Cardiac muscle cell (in vitro differentiated cells and primary cell): ENCODE results near the gene ADRA2A. TPM values are rescaled to one million over a fixed set of nuclear protein-coding genes. Genes with fewer than 3 reads are reported as not detected.

Source experiments
- DNase-seq, 2 donors: peaks; one replicate each; pipeline versions ENCODE4 v3.0.0 to v3.0.0-alpha.2; 2010 to 2017; ENCODE audit warnings: low read depth in 1 of 2, low spot score in 1 of 2
- H3K27ac ChIP-seq: fragments of 200-600 bp; sonication (generic); 2 replicates; pipeline ENCODE4 v1.5.1; 2016
- H3K27me3 ChIP-seq: fragments of 200-600 bp; sonication (generic); 2 replicates; pipeline ENCODE4 v1.6.0; 2016; ENCODE audit warnings: control low read depth
- H3K36me3 ChIP-seq: fragments of 200-600 bp; sonication (generic); 2 replicates; pipeline ENCODE4 v1.5.1; 2016; ENCODE audit warnings: control low read depth
- H3K4me1 ChIP-seq: fragments of 200-600 bp; sonication (generic); 2 replicates; pipeline ENCODE4 v1.8.1; 2017; ENCODE audit warnings: low read depth, mild to moderate bottlenecking, mixed run types
- H3K4me3 ChIP-seq: fragments of 200-600 bp; sonication (generic); 2 replicates; pipeline ENCODE4 v1.5.1; 2016; ENCODE audit warnings: mild to moderate bottlenecking
- H3K9me3 ChIP-seq: fragments of 200-600 bp; sonication (generic); 2 replicates; pipeline ENCODE4 v1.5.1; 2017; ENCODE audit warnings: low read depth, mild to moderate bottlenecking, control low read depth
- polyA plus RNA-seq: library from polyadenylated mRNA; unstranded; fragments of >200 nt; fragmentation: Nextera tagmentation; extraction: Ambion mirVana; gene quantifications from 2 replicates; pipeline ENCODE4 v1.2.1, GENCODE V29; 2016
- total RNA-seq: library from RNA; depleted of rRNA; stranded (reverse); fragments of >200 nt; gene quantifications from 2 replicates; pipeline ENCODE4 v1.2.3, GENCODE V29; 2016
- TF ChIP-seq, protein P1 (sequence below): IDR thresholded peaks from 2 replicates; pipeline ENCODE4 v1.5.1; 2012; ENCODE audit warnings: low read depth, mild to moderate bottlenecking, low read length

The ADRA2A gene
- total and polyA plus RNA-seq, 2 experiments from 2014 or later, result 0.24 TPM; not detected in 1

DNA sequence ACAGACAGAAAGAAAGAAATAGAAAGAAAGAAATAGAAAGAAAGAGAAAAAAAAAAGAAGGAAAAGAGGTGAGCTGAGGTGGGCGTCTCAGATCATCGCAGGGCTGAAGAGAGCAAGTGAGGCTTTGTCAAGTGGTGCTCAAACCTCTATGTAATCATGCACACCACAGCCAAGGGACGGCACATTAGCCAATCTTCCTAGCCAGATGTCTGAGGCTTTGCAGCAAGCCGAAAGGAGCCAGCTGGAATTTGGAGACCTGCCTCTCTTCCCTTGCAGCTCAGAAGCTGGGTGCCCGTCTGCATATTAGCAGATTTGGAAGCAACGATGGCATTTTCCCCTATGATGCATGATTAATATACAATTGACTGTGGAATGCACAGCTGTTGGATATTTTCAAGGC is 52.5 kb downstream of the ADRA2A start:
- DNase-seq, result no peak
- no peak overlapping the region for H3K27ac ChIP-seq
- H3K27me3 ChIP-seq, result no peaks in the 10 kb centered on the region
- no peaks in the 10 kb centered on the region for H3K4me1 ChIP-seq
- TF ChIP-seq, protein P1, sequence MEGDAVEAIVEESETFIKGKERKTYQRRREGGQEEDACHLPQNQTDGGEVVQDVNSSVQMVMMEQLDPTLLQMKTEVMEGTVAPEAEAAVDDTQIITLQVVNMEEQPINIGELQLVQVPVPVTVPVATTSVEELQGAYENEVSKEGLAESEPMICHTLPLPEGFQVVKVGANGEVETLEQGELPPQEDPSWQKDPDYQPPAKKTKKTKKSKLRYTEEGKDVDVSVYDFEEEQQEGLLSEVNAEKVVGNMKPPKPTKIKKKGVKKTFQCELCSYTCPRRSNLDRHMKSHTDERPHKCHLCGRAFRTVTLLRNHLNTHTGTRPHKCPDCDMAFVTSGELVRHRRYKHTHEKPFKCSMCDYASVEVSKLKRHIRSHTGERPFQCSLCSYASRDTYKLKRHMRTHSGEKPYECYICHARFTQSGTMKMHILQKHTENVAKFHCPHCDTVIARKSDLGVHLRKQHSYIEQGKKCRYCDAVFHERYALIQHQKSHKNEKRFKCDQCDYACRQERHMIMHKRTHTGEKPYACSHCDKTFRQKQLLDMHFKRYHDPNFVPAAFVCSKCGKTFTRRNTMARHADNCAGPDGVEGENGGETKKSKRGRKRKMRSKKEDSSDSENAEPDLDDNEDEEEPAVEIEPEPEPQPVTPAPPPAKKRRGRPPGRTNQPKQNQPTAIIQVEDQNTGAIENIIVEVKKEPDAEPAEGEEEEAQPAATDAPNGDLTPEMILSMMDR, result no peak
- H3K36me3 ChIP-seq, result no peaks in the 10 kb centered on the region
- no peaks in the 10 kb centered on the region for H3K9me3 ChIP-seq
- no peak overlapping the region for H3K4me3 ChIP-seq

DNA sequence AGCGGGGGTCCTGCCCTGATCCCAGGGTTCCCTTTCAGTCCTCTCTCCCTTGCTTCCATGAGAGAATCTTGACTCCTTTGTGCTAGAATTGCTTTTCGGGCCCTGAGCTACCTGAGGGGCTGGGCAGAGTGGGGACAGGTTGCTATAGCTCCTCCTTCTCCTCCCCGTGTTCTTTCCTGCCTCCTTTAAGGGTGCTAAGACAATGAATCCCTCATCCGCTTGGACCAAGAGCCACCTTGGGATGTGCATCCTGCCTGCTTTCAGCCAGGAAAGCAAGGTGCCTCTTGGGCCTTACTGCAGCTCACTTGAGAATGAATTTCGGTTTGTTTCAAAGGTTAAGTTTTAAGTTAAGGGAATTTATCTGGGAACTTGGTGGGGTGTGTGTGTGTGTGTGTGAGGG is 53.6 kb downstream of the ADRA2A start:
- Histone ChIP-seq H3K4me1 (no peaks in the 10 kb centered on the region), H3K36me3 (no peaks in the 10 kb centered on the region), H3K27ac (no peak overlapping the region), H3K27me3 (no peaks in the 10 kb centered on the region), H3K4me3 (no peak overlapping the region), H3K9me3 (no peaks in the 10 kb centered on the region)
- TF ChIP-seq, protein P1, result no peak
- DNase-seq, result no peak

Other genes starting within 250 kb of the ADRA2A start
- 54.0 and 84.9 TPM in 2 replicates for gene PDCD4, start 205.1 kb upstream of the ADRA2A start, total RNA-seq
- gene PDCD4, start 205.1 kb upstream of the ADRA2A start, polyA plus RNA-seq, result 98.7 and 160 TPM in 2 replicates
- 10.9 and 25.6 TPM in 2 replicates for gene BBIP1, start 157.8 kb upstream of the ADRA2A start, total RNA-seq
- 28.3 and 37.8 TPM in 2 replicates for gene BBIP1, start 157.8 kb upstream of the ADRA2A start, polyA plus RNA-seq
- 19.9 and 31.0 TPM in 2 replicates for gene SHOC2, start 157.4 kb upstream of the ADRA2A start, total RNA-seq
- gene SHOC2, start 157.4 kb upstream of the ADRA2A start, polyA plus RNA-seq, result 31.3 and 45.8 TPM in 2 replicates